Measurements from ENCODE around the gene LIPC. TPM values are rescaled to one million over a fixed set of nuclear protein-coding genes. Genes with fewer than 3 reads are reported as not detected.

LIPC gene
- total RNA-seq, 1 donor from 2014 or later: not detected

GRCh38 chr15:58506783-58507668 lies 75.2 kb downstream of the LIPC start:
- no peak overlapping the region for H3K4me3 Mint-ChIP-seq (ENCODE audit: unreplicated experiment)
- no peak for TF ChIP-seq CTCF (IDR thresholded peaks at IDR 0.05)
- peaks cover 6% of the 10 kb centered on the region for H3K9me3 Mint-ChIP-seq (ENCODE audit: unreplicated experiment)
- DNase-seq (ENCODE audit: extremely low spot score, unreplicated experiment): no peak
- peaks cover 7% of the 10 kb centered on the region for H3K27me3 Mint-ChIP-seq (ENCODE audit: unreplicated experiment)
- no peak overlapping the region for H3K27ac Mint-ChIP-seq (ENCODE audit: unreplicated experiment)
- H3K4me1 Mint-ChIP-seq (ENCODE audit: unreplicated experiment): peaks cover 8% of the 10 kb centered on the region
- no peaks in the 10 kb centered on the region for H3K36me3 Mint-ChIP-seq (ENCODE audit: unreplicated experiment)

GRCh38 chr15:58509556-58509955 lies 77.8 kb downstream of the LIPC start:
- no peak for DNase-seq (ENCODE audit: extremely low spot score, unreplicated experiment)
- Mint-ChIP-seq H3K36me3 (ENCODE audit: unreplicated experiment) (no peaks in the 10 kb centered on the region), H3K9me3 (ENCODE audit: unreplicated experiment) (peaks cover 6% of the 10 kb centered on the region), H3K4me1 (ENCODE audit: unreplicated experiment) (peaks cover 22% of the 10 kb centered on the region), H3K27me3 (ENCODE audit: unreplicated experiment) (peaks cover 7% of the 10 kb centered on the region), H3K27ac (ENCODE audit: unreplicated experiment) (no peak overlapping the region), H3K4me3 (ENCODE audit: unreplicated experiment) (no peak overlapping the region)
- TF ChIP-seq CTCF (IDR thresholded peaks at IDR 0.05): no peak

GRCh38 chr15:58510715-58511598 lies 79.2 kb downstream of the LIPC start:
- Mint-ChIP-seq H3K4me1 (ENCODE audit: unreplicated experiment) (peaks cover 21% of the 10 kb centered on the region), H3K36me3 (ENCODE audit: unreplicated experiment) (no peaks in the 10 kb centered on the region), H3K27ac (ENCODE audit: unreplicated experiment) (no peak overlapping the region), H3K4me3 (ENCODE audit: unreplicated experiment) (no peak overlapping the region), H3K27me3 (ENCODE audit: unreplicated experiment) (peaks cover 7% of the 10 kb centered on the region), H3K9me3 (ENCODE audit: unreplicated experiment) (peaks cover 10% of the 10 kb centered on the region)
- no peak for DNase-seq (ENCODE audit: extremely low spot score, unreplicated experiment)
- TF ChIP-seq CTCF (IDR thresholded peaks at IDR 0.05): no peak

GRCh38 chr15:58511599-58511987 lies 79.8 kb downstream of the LIPC start:
- Mint-ChIP-seq H3K27ac (ENCODE audit: unreplicated experiment) (no peak overlapping the region), H3K9me3 (ENCODE audit: unreplicated experiment) (peaks cover 10% of the 10 kb centered on the region), H3K4me3 (ENCODE audit: unreplicated experiment) (no peak overlapping the region), H3K27me3 (ENCODE audit: unreplicated experiment) (peaks cover 7% of the 10 kb centered on the region), H3K36me3 (ENCODE audit: unreplicated experiment) (peaks cover 3% of the 10 kb centered on the region), H3K4me1 (ENCODE audit: unreplicated experiment) (peaks cover 15% of the 10 kb centered on the region)
- TF ChIP-seq CTCF (IDR thresholded peaks at IDR 0.05): no peak
- no peak for DNase-seq (ENCODE audit: extremely low spot score, unreplicated experiment)

- H3K27ac Mint-ChIP-seq (ENCODE audit: unreplicated experiment): no peak overlapping the region
- peaks cover 7% of the 10 kb centered on the region for H3K27me3 Mint-ChIP-seq (ENCODE audit: unreplicated experiment)
Observed at GRCh38 chr15:58512522-58512921, 80.7 kb downstream of the LIPC start.

More at GRCh38 chr15:58512522-58512921, 80.7 kb downstream of the LIPC start:
- Mint-ChIP-seq H3K9me3 (ENCODE audit: unreplicated experiment) (peaks cover 9% of the 10 kb centered on the region), H3K4me3 (ENCODE audit: unreplicated experiment) (no peak overlapping the region), H3K4me1 (ENCODE audit: unreplicated experiment) (peaks cover 18% of the 10 kb centered on the region), H3K36me3 (ENCODE audit: unreplicated experiment) (peaks cover 3% of the 10 kb centered on the region)
- TF ChIP-seq CTCF (IDR thresholded peaks at IDR 0.05): no peak
- DNase-seq (ENCODE audit: extremely low spot score, unreplicated experiment): no peak
